Liver (tissue), 9 donors: ENCODE measurements around the gene TSGA10. TPM values are rescaled to one million over a fixed set of nuclear protein-coding genes. Genes with fewer than 3 reads are reported as not detected.

Experiments used
- DNase-seq: peaks from one replicate; pipeline ENCODE4 v3.0.0-alpha.2; 2017; ENCODE audit warnings: low spot score
- H3K27ac ChIP-seq, 2 donors: one replicate each; pipeline ENCODE4 v1.7.0; 2013; ENCODE audit warnings: inconsistent platforms in 2 of 2, low read length in 2 of 2, control low read depth in 1 of 2, low read depth in 1 of 2, mild to moderate bottlenecking in 1 of 2
- H3K27me3 ChIP-seq, 4 donors: one replicate each; pipeline versions ENCODE4 v1.6.1 to v1.7.0; 2013; ENCODE audit warnings: low read length in 3 of 4, inconsistent platforms in 1 of 4, mild to moderate bottlenecking in 1 of 4, moderate library complexity in 1 of 4; ENCODE audit not compliant: control insufficient read depth in 4 of 4, insufficient read depth in 4 of 4
- H3K36me3 ChIP-seq, 4 donors: one replicate each; pipeline versions ENCODE4 v1.6.1 to v1.7.0; 2013; ENCODE audit warnings: low read length in 3 of 4, mild to moderate bottlenecking in 3 of 4, low read depth in 1 of 4, moderate library complexity in 1 of 4; ENCODE audit not compliant: control insufficient read depth in 4 of 4, insufficient read depth in 3 of 4
- H3K4me1 ChIP-seq, 4 donors: one replicate each; pipeline versions ENCODE4 v1.6.1 to v1.7.0; 2013; ENCODE audit warnings: low read length in 3 of 4, mild to moderate bottlenecking in 3 of 4, moderate library complexity in 1 of 4; ENCODE audit not compliant: control insufficient read depth in 4 of 4, insufficient read depth in 4 of 4
- H3K4me3 ChIP-seq, 3 donors: one replicate each; pipeline versions ENCODE4 v1.6.1 to v1.7.0; 2013; ENCODE audit warnings: low read length in 3 of 3, control low read depth in 1 of 3, low read depth in 1 of 3, mild to moderate bottlenecking in 1 of 3
- H3K9ac ChIP-seq, 2 donors: one replicate each; pipeline ENCODE4 v1.7.0; 2013; ENCODE audit warnings: low read length in 2 of 2, mild to moderate bottlenecking in 2 of 2, moderate library complexity in 2 of 2, control low read depth in 1 of 2, low read depth in 1 of 2
- H3K9me3 ChIP-seq, 4 donors: one replicate each; pipeline versions ENCODE4 v1.6.1 to v1.7.0; 2013; ENCODE audit warnings: low read length in 3 of 4; ENCODE audit not compliant: control insufficient read depth in 4 of 4
- ATF3 ChIP-seq: IDR thresholded peaks from 2 replicates; pipeline ENCODE4 v1.6.1; 2016; ENCODE audit warnings: antibody characterized with exemption
- CTCF ChIP-seq: fragments of 150-350 bp; IDR thresholded peaks from 2 replicates; pipeline ENCODE4 v1.5.1; 2017; ENCODE audit warnings: improper control_type of control experiment, low read depth, low read length; ENCODE audit not compliant: missing input control
- EGR1 ChIP-seq, 2 donors: IDR thresholded peaks; 2 replicates each; pipeline ENCODE4 v1.6.1; 2016 to 2018; ENCODE audit warnings: antibody characterized with exemption in 2 of 2, low read depth in 2 of 2
- FOXA1 ChIP-seq: IDR thresholded peaks from 2 replicates; pipeline ENCODE4 v1.6.1; 2016; ENCODE audit warnings: antibody characterized with exemption
- FOXA2 ChIP-seq: IDR thresholded peaks from 2 replicates; pipeline ENCODE4 v1.6.1; 2016; ENCODE audit warnings: antibody characterized with exemption
- GABPA ChIP-seq, 2 donors: IDR thresholded peaks in 1 of 2; conservative IDR thresholded peaks in 1 of 2; 2 replicates each; pipeline ENCODE4 v1.6.1; 2016; ENCODE audit warnings: antibody characterized with exemption in 2 of 2, mild to moderate bottlenecking in 1 of 2, moderate library complexity in 1 of 2
- HNF4A ChIP-seq, 2 donors: conservative IDR thresholded peaks; 2 replicates each; pipeline ENCODE4 v1.6.1; 2016; ENCODE audit warnings: antibody characterized with exemption in 2 of 2, mild to moderate bottlenecking in 2 of 2
- HNF4G ChIP-seq: IDR thresholded peaks from 2 replicates; pipeline ENCODE4 v1.6.1; 2016; ENCODE audit warnings: antibody characterized with exemption
- JUND ChIP-seq, 2 donors: IDR thresholded peaks; 2 replicates each; pipeline ENCODE4 v1.6.1; 2016; ENCODE audit warnings: antibody characterized with exemption in 2 of 2
- NR2F2 ChIP-seq: IDR thresholded peaks from 2 replicates; pipeline ENCODE4 v1.6.1; 2016; ENCODE audit warnings: antibody characterized with exemption
- RAD21 ChIP-seq, 2 donors: IDR thresholded peaks; 2 replicates each; pipeline ENCODE4 v1.6.1; 2016; ENCODE audit warnings: antibody characterized with exemption in 2 of 2, mild to moderate bottlenecking in 2 of 2
- RXRA ChIP-seq, 2 donors: IDR thresholded peaks; 2 replicates each; pipeline ENCODE4 v1.6.1; 2017 to 2018; ENCODE audit warnings: antibody characterized with exemption in 2 of 2, mild to moderate bottlenecking in 1 of 2
- SP1 ChIP-seq: IDR thresholded peaks from 2 replicates; pipeline ENCODE4 v1.6.1; 2018; ENCODE audit warnings: antibody characterized with exemption, mild to moderate bottlenecking
- TAF1 ChIP-seq: conservative IDR thresholded peaks from 2 replicates; pipeline ENCODE4 v1.6.1; 2016; ENCODE audit warnings: antibody characterized with exemption, mild to moderate bottlenecking
- YY1 ChIP-seq: IDR thresholded peaks from 2 replicates; pipeline ENCODE4 v1.6.1; 2016; ENCODE audit warnings: antibody characterized with exemption, mild to moderate bottlenecking
- WGBS: extraction: QIAGEN DNeasy Blood & Tissue Kit; methylation state at CpG from one replicate; pipeline ENCODE4 v1.1.7; 2013; 5-methylcytosine and 5-hydroxymethylcytosine counted together
- polyA plus RNA-seq, 2 donors: library from polyadenylated mRNA; stranded (reverse) in 1 of 2; unstranded in 1 of 2; fragments of 200-250 nt in 1 of 2; fragments of >200 nt in 1 of 2; fragmentation: Nextera tagmentation in 1 of 2; extraction: Ambion mirVana in 1 of 2; gene quantifications; one replicate each; pipeline versions ENCODE4 v1.2.1 to v1.2.3, GENCODE V29; 2013 to 2015
- total RNA-seq, 2 donors: library from RNA; depleted of rRNA; stranded (reverse); fragments of >200 nt; gene quantifications; one replicate each; pipeline ENCODE4 v1.2.3, GENCODE V29; 2014
- TF ChIP-seq, protein P1 (sequence below): IDR thresholded peaks from 2 replicates; pipeline ENCODE4 v1.6.1; 2016; ENCODE audit warnings: antibody characterized with exemption
- TF ChIP-seq, protein P2 (sequence below): IDR thresholded peaks from 2 replicates; pipeline ENCODE4 v1.6.1; 2016; ENCODE audit warnings: antibody characterized with exemption, mild to moderate bottlenecking
- TF ChIP-seq, protein P3 (sequence below): IDR thresholded peaks from 2 replicates; pipeline ENCODE4 v1.6.1; 2016; ENCODE audit warnings: antibody characterized with exemption
- donor health status: healthy.
- donor health status: healthy.
- donor health status: healthy.
- donor health status: healthy.
- donor health status: healthy.

TSGA10 gene
- total and polyA plus RNA-seq, 4 donors = 0.93 to 4.4 (median 3.8) TPM

GRCh38 chr2:99159594-99159993 is 4.9 kb upstream of the TSGA10 start:
- no peak overlapping the region for H3K27ac ChIP-seq
- peaks cover 0 to 8% (median 5%) of the 10 kb centered on the region in 4 donors for H3K4me1 ChIP-seq
- no peak for DNase-seq
- H3K4me3 ChIP-seq = no peak overlapping the region
- H3K9ac ChIP-seq = no peak overlapping the region
- no peaks in the 10 kb centered on the region for H3K27me3 ChIP-seq
- TF ChIP-seq ATF3 = no peak
- no peak for TF ChIP-seq HNF4A (conservative IDR thresholded peaks at IDR 0.05)
- TF ChIP-seq TAF1 = no peak
- TF ChIP-seq, protein P1, sequence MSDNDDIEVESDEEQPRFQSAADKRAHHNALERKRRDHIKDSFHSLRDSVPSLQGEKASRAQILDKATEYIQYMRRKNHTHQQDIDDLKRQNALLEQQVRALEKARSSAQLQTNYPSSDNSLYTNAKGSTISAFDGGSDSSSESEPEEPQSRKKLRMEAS = no peak
- TF ChIP-seq SP1 = no peak
- TF ChIP-seq, protein P2, sequence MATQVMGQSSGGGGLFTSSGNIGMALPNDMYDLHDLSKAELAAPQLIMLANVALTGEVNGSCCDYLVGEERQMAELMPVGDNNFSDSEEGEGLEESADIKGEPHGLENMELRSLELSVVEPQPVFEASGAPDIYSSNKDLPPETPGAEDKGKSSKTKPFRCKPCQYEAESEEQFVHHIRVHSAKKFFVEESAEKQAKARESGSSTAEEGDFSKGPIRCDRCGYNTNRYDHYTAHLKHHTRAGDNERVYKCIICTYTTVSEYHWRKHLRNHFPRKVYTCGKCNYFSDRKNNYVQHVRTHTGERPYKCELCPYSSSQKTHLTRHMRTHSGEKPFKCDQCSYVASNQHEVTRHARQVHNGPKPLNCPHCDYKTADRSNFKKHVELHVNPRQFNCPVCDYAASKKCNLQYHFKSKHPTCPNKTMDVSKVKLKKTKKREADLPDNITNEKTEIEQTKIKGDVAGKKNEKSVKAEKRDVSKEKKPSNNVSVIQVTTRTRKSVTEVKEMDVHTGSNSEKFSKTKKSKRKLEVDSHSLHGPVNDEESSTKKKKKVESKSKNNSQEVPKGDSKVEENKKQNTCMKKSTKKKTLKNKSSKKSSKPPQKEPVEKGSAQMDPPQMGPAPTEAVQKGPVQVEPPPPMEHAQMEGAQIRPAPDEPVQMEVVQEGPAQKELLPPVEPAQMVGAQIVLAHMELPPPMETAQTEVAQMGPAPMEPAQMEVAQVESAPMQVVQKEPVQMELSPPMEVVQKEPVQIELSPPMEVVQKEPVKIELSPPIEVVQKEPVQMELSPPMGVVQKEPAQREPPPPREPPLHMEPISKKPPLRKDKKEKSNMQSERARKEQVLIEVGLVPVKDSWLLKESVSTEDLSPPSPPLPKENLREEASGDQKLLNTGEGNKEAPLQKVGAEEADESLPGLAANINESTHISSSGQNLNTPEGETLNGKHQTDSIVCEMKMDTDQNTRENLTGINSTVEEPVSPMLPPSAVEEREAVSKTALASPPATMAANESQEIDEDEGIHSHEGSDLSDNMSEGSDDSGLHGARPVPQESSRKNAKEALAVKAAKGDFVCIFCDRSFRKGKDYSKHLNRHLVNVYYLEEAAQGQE = no peak
- no peak for TF ChIP-seq RXRA (IDR thresholded peaks at IDR 0.05)
- H3K36me3 ChIP-seq = peaks cover 0 to 19% (median 14%) of the 10 kb centered on the region in 4 donors
- 94% methylated on average over 4 of the region's 4 CpGs for WGBS
- H3K9me3 ChIP-seq = no peaks in the 10 kb centered on the region

- Histone ChIP-seq H3K27me3 (no peaks in the 10 kb centered on the region), H3K36me3 (peaks cover 0 to 19% (median 14%) of the 10 kb centered on the region in 4 donors), H3K27ac (no peak overlapping the region), H3K4me3 (no peak overlapping the region), H3K9me3 (no peaks in the 10 kb centered on the region), H3K9ac (no peak overlapping the region), H3K4me1 (peaks cover 0 to 15% (median 11%) of the 10 kb centered on the region in 4 donors)
- DNase-seq = no peak
- 96% methylated on average over 5 of the region's 5 CpGs for WGBS
- TF ChIP-seq, protein P1 = no peak
- TF ChIP-seq RXRA (IDR thresholded peaks at IDR 0.05) = no peak
- no peak for TF ChIP-seq ATF3
- TF ChIP-seq EGR1 (IDR thresholded peaks at IDR 0.05; ENCODE audit: low read depth in 2 of 2) = no peak
- no peak for TF ChIP-seq YY1
- TF ChIP-seq NR2F2 = no peak
- no peak for TF ChIP-seq RAD21 (IDR thresholded peaks at IDR 0.05)
- TF ChIP-seq TAF1 = no peak
- TF ChIP-seq, protein P2 = no peak
- TF ChIP-seq FOXA1 = no peak
- TF ChIP-seq CTCF = no peak
- TF ChIP-seq, protein P3, sequence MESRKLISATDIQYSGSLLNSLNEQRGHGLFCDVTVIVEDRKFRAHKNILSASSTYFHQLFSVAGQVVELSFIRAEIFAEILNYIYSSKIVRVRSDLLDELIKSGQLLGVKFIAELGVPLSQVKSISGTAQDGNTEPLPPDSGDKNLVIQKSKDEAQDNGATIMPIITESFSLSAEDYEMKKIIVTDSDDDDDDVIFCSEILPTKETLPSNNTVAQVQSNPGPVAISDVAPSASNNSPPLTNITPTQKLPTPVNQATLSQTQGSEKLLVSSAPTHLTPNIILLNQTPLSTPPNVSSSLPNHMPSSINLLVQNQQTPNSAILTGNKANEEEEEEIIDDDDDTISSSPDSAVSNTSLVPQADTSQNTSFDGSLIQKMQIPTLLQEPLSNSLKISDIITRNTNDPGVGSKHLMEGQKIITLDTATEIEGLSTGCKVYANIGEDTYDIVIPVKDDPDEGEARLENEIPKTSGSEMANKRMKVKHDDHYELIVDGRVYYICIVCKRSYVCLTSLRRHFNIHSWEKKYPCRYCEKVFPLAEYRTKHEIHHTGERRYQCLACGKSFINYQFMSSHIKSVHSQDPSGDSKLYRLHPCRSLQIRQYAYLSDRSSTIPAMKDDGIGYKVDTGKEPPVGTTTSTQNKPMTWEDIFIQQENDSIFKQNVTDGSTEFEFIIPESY = no peak
- TF ChIP-seq JUND (IDR thresholded peaks at IDR 0.05) = no peak
- TF ChIP-seq GABPA (IDR thresholded peaks at IDR 0.05 in 1 of 2, conservative IDR thresholded peaks at IDR 0.05 in 1 of 2) = no peak
- TF ChIP-seq SP1 = no peak
- TF ChIP-seq HNF4A (conservative IDR thresholded peaks at IDR 0.05) = no peak
- TF ChIP-seq FOXA2 = no peak
- TF ChIP-seq HNF4G = no peak
Observed at GRCh38 chr2:99158599-99158998, 3.9 kb upstream of the TSGA10 start.
